ENCODE data around the gene DARS1.

DNA sequence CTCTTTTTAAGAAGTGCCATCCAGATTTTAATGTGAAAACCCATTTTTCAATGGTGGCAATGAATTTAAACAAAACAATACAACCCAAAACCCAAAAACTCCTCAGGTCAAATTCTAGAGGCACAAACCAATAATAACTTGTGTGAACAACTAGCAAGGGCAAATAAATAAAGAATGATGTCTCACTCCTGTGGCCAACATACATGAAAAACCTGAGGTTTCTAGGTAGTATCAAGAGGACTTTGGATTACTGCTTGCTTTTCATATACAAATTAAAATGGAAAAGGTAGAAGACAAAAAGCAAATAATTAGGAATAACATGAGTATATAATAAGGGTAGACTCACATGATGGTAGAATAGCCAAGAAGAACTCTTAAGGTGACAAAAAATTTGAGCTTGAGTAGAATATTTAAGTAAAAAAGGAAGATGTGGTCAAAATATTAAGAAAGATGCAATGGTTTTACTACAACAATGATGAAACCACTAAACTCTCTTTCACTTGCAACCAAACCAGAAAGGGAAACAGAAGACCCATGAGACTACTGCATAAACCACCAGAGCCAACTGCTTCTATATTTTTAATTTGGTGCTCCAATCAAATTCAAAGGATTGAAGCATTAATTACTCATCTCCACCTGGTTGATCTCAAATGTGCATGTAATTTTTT lies 53.5 kb downstream of the DARS1 start:
- no peak for TF ChIP-seq REST (IDR thresholded peaks at IDR 0.05; ENCODE audit: insufficient read depth in 1 of 2, low read depth in 2 of 2, low read length in 1 of 2)
- no peak for TF ChIP-seq POLR2AphosphoS5 (IDR thresholded peaks at IDR 0.05; ENCODE audit: low read depth, low read length)
- no peak for TF ChIP-seq CTCF (IDR thresholded peaks at IDR 0.05)
- TF ChIP-seq SIN3A (IDR thresholded peaks at IDR 0.05; ENCODE audit: borderline replicate concordance, insufficient read depth, low read depth, low read length), result no peak
- TF ChIP-seq TCF7L2 (IDR thresholded peaks at IDR 0.05; ENCODE audit: low read depth, low read length), result no peak
